ENCODE measurements around the gene PLS1. TPM values are rescaled to one million over a fixed set of nuclear protein-coding genes. Genes with fewer than 3 reads are reported as not detected.

PLS1 gene
- total RNA-seq, 1 experiment from 2014 or later, result 38.8 TPM

DNA sequence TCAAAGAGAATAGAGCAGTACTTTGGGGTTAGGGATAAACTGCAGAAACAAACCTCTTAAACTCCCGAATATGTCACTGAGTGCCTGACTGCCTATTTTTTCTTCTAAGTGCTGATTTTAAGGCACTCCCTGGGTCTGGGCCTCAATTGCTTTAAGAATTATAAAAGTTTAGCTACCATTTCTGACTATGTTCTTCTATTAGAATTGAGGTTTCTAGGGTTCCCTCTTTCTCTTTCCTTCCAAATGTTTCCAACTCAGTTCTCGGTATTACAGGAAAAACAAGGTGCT, 28.9 kb downstream of the PLS1 start:
- Histone ChIP-seq H3K9ac (ENCODE audit: low read length) (no peak overlapping the region), H3K9me3 (ENCODE audit: control insufficient read depth in 1 of 2, insufficient read depth in 1 of 2, low read depth in 1 of 2, low read length in 2 of 2) (no peaks in the 10 kb centered on the region), H3K4me3 (replicated peaks in 1 of 2; ENCODE audit: low read depth in 1 of 2, low read length in 2 of 2) (no peak overlapping the region), H3K4me1 (ENCODE audit: control insufficient read depth in 1 of 2, insufficient read depth in 2 of 2, low read length in 2 of 2) (no peaks in the 10 kb centered on the region), H3K9me2 (ENCODE audit: insufficient read depth) (no peaks in the 10 kb centered on the region), H3K27ac (ENCODE audit: low read depth, low read length) (no peak overlapping the region), H4K20me1 (ENCODE audit: insufficient read depth) (no peaks in the 10 kb centered on the region), H3K36me3 (ENCODE audit: control insufficient read depth in 1 of 2, insufficient read depth in 2 of 2, low read length in 2 of 2) (no peaks in the 10 kb centered on the region), H2AFZ (ENCODE audit: low read depth, low read length, poor library complexity, severe bottlenecking) (no peak overlapping the region), H3K27me3 (ENCODE audit: insufficient read depth, low read length) (no peaks in the 10 kb centered on the region), H3K79me2 (ENCODE audit: insufficient read depth, low read length) (no peaks in the 10 kb centered on the region; the same call in 1 of the 2 replicates), H3K4me2 (ENCODE audit: low read length) (no peak overlapping the region)
- RAD21 ChIA-PET (ENCODE audit: low non-redundant PET in 1 of 2, low total read pairs in 2 of 2, uncharacterized antibody in 2 of 2, unreplicated experiment in 2 of 2), result no interaction called here
- POLR2A ChIA-PET, result no interaction called here
- DNase-seq (ENCODE audit: low read depth, low spot score) (no peak), ATAC-seq (no peak)
- intact Hi-C loops (cut with micrococcal nuclease), result no loop called here
- no peak for TF ChIP-seq ZFX (IDR thresholded peaks at IDR 0.05)
- TF ChIP-seq POLR2AphosphoS5 (IDR thresholded peaks at IDR 0.05; ENCODE audit: low read depth, low read length), result no peak
- TF ChIP-seq JUND (IDR thresholded peaks at IDR 0.05), result no peak
- no peak for TF ChIP-seq MAX (IDR thresholded peaks at IDR 0.05)
- no peak for TF ChIP-seq TCF7L2 (IDR thresholded peaks at IDR 0.05; ENCODE audit: borderline replicate concordance, extremely low read depth, insufficient read depth, insufficient read length)
- TF ChIP-seq RAD21 (IDR thresholded peaks at IDR 0.05; ENCODE audit: low read depth), result no peak
- TF ChIP-seq EZH2 (IDR thresholded peaks at IDR 0.05), result no peak
- no peak for TF ChIP-seq CBX3 (IDR thresholded peaks at IDR 0.05; ENCODE audit: low read depth)
- no peak for TF ChIP-seq ELF1 (IDR thresholded peaks at IDR 0.05; ENCODE audit: borderline replicate concordance, low read depth)
- no peak for TF ChIP-seq EZH2phosphoT487 (IDR thresholded peaks at IDR 0.05; ENCODE audit: borderline replicate concordance)
- no peak for TF ChIP-seq ZBTB33 (IDR thresholded peaks at IDR 0.05; ENCODE audit: extremely low read depth, insufficient replicate concordance, low read length)
- TF ChIP-seq, protein P1, sequence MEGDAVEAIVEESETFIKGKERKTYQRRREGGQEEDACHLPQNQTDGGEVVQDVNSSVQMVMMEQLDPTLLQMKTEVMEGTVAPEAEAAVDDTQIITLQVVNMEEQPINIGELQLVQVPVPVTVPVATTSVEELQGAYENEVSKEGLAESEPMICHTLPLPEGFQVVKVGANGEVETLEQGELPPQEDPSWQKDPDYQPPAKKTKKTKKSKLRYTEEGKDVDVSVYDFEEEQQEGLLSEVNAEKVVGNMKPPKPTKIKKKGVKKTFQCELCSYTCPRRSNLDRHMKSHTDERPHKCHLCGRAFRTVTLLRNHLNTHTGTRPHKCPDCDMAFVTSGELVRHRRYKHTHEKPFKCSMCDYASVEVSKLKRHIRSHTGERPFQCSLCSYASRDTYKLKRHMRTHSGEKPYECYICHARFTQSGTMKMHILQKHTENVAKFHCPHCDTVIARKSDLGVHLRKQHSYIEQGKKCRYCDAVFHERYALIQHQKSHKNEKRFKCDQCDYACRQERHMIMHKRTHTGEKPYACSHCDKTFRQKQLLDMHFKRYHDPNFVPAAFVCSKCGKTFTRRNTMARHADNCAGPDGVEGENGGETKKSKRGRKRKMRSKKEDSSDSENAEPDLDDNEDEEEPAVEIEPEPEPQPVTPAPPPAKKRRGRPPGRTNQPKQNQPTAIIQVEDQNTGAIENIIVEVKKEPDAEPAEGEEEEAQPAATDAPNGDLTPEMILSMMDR (IDR thresholded peaks at IDR 0.05 in 2 of 3, conservative IDR thresholded peaks at IDR 0.05 in 1 of 3; ENCODE audit: borderline replicate concordance in 1 of 3, insufficient read depth in 1 of 3, low read depth in 2 of 3, low read length in 2 of 3), result no peak
- TF ChIP-seq SIN3A (IDR thresholded peaks at IDR 0.05; ENCODE audit: low read depth), result no peak
- TF ChIP-seq SP1 (IDR thresholded peaks at IDR 0.05; ENCODE audit: low read depth), result no peak
- no peak for TF ChIP-seq FOSL1 (IDR thresholded peaks at IDR 0.05; ENCODE audit: low read depth)
- no peak for TF ChIP-seq YY1 (IDR thresholded peaks at IDR 0.05; ENCODE audit: extremely low read depth, insufficient replicate concordance, low read depth, low read length)
- CTCF ChIA-PET, result no interaction called here
- no TSS peak for BruUV-seq (replicated peaks)

All from HCT116 (cell line).